ENCODE results near the gene IPCEF1. TPM values are rescaled to one million over a fixed set of nuclear protein-coding genes. Genes with fewer than 3 reads are reported as not detected.
A peak's percentile ranks its signal among the peaks of the same experiment; 100 is the strongest.

The IPCEF1 gene
- polyA plus RNA-seq, 1 donor (not counting 4 experiments of a cell fraction or from before 2014, with no cell fraction given), result 0.21 TPM

DNA sequence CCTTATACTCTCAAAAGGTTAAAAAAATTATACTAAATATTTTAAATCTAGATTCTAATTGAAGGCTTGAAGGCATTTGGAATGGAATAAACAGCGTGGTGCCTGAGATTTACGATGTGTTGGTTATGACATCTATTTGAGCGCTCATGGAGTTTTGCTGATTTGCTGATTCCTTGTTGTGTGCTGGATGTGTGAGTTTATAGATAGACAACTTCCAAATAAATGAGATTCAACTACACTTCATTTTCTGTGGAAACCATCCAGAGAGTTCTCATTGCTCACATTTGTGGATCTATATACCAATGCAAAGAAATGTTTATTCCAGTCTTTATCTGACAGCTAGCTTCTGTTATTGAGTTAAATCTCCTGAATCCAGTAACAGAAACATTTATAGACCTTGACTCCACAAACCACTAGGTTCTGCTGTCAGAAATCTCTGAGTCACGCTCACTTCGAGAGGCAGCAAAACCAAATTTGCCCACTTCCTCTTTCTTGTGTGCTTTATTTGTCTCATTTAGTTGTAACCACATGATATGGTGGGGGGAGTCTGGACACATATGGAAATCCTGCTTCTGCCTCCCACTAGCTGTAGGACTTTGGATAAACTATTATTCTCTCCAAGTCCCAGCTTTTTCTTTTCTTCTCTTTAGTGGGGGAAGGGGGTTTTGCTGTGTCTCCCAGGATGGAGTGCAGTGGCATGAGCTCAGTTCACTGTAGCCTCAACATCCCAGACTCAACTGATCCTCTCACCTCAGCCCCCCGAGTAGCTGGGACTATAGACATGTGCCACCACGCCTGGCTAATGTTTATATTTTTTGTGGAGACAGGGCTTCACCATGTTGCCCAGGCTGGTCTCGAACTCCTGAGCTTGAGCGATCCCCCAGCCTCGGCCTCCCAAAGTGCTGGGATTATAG lies 54.5 kb downstream of the IPCEF1 start:
- H3K4me3 ChIP-seq (ENCODE audit: control insufficient read depth in 2 of 3, extremely low read depth in 1 of 3, insufficient read depth in 2 of 3, low read depth in 1 of 3, low read length in 3 of 3), result no peak overlapping the region
- no peak for TF ChIP-seq EZH2 (IDR thresholded peaks at IDR 0.05; ENCODE audit: low read length)
- TF ChIP-seq, protein P1, sequence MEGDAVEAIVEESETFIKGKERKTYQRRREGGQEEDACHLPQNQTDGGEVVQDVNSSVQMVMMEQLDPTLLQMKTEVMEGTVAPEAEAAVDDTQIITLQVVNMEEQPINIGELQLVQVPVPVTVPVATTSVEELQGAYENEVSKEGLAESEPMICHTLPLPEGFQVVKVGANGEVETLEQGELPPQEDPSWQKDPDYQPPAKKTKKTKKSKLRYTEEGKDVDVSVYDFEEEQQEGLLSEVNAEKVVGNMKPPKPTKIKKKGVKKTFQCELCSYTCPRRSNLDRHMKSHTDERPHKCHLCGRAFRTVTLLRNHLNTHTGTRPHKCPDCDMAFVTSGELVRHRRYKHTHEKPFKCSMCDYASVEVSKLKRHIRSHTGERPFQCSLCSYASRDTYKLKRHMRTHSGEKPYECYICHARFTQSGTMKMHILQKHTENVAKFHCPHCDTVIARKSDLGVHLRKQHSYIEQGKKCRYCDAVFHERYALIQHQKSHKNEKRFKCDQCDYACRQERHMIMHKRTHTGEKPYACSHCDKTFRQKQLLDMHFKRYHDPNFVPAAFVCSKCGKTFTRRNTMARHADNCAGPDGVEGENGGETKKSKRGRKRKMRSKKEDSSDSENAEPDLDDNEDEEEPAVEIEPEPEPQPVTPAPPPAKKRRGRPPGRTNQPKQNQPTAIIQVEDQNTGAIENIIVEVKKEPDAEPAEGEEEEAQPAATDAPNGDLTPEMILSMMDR (optimal IDR thresholded peaks at IDR 0.05 in 1 of 3, IDR thresholded peaks at IDR 0.05 in 1 of 3, conservative IDR thresholded peaks at IDR 0.05 in 1 of 3; ENCODE audit: extremely low read depth in 1 of 3, insufficient read depth in 2 of 3, low read length in 3 of 3), result no peak
- no peak overlapping the region for H3K9ac ChIP-seq (ENCODE audit: control insufficient read depth, extremely low read depth, insufficient read depth, low read length)
- H3K4me1 ChIP-seq (ENCODE audit: control insufficient read depth, extremely low read depth, insufficient read depth, low read length), result peaks cover 2% of the 10 kb centered on the region
- no peak overlapping the region for H3K27ac ChIP-seq (ENCODE audit: control insufficient read depth, insufficient read depth, low read length)
- no peak overlapping the region for H2AFZ ChIP-seq (ENCODE audit: control insufficient read depth, low read length)
- no peaks in the 10 kb centered on the region for H3K9me1 ChIP-seq (ENCODE audit: control insufficient read depth, extremely low read depth, insufficient read depth, low read length)
- DNase-seq (ENCODE audit: low read depth, low spot score), result no peak
- dilution Hi-C loops (cut with MboI; ENCODE audit: extremely low pct_ligation_motif_present, low sequenced_read_pairs), result no loop called here
- H3K36me3 ChIP-seq (ENCODE audit: control insufficient read depth in 2 of 2, extremely low read depth in 1 of 2, insufficient read depth in 2 of 2, low read length in 2 of 2), result no peaks in the 10 kb centered on the region
- no peaks in the 10 kb centered on the region for H4K20me1 ChIP-seq (ENCODE audit: control insufficient read depth, extremely low read depth, insufficient read depth, low read length)
- FAIRE-seq, result no peak
- no peaks in the 10 kb centered on the region for H3K9me3 ChIP-seq (ENCODE audit: control insufficient read depth, low read depth, low read length)
- no peaks in the 10 kb centered on the region for H3K27me3 ChIP-seq (ENCODE audit: control insufficient read depth, extremely low read depth, insufficient read depth, low read length)
- H3K79me2 ChIP-seq (ENCODE audit: control insufficient read depth, insufficient read depth, low read length), result no peaks in the 10 kb centered on the region
- H3K4me2 ChIP-seq (ENCODE audit: control insufficient read depth, extremely low read depth, insufficient read depth, low read depth, low read length), result no peak overlapping the region

DNA sequence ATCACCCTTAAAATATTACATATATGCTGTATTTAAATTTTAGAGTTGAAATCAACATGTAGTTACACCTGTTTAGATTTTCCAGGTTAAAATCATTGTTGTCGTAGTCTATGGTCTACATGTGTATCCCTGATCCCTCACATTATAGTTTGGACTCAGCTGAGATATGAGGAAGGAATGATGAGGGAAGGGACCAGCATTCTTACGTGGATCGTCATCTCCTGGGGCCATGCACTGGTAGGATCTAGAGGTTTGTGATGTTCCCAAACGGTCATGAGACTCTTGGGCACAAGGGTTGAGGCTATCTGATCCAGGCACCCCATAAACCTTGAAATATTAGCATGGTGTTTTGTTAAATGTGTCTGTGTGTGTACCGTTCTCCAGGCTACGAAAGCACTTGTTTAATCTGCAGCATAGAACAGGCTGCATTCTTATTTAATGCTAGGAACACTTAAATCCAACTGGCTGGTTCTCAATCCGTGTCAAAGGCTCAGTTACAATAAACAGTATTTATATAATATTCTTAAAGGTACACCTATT lies 55.4 kb downstream of the IPCEF1 start:
- no peak overlapping the region for H3K4me2 ChIP-seq (ENCODE audit: control insufficient read depth, extremely low read depth, insufficient read depth, low read depth, low read length)
- H4K20me1 ChIP-seq (ENCODE audit: control insufficient read depth, extremely low read depth, insufficient read depth, low read length), result no peaks in the 10 kb centered on the region
- no peak overlapping the region for H3K4me3 ChIP-seq (ENCODE audit: control insufficient read depth in 2 of 3, extremely low read depth in 1 of 3, insufficient read depth in 2 of 3, low read depth in 1 of 3, low read length in 3 of 3)
- H2AFZ ChIP-seq (ENCODE audit: control insufficient read depth, low read length), result peak overlapping the region; percentile 19
- no peak overlapping the region for H3K27ac ChIP-seq (ENCODE audit: control insufficient read depth, insufficient read depth, low read length)
- dilution Hi-C loops (cut with MboI; ENCODE audit: extremely low pct_ligation_motif_present, low sequenced_read_pairs), result no loop called here
- FAIRE-seq (no peak), DNase-seq (ENCODE audit: low read depth, low spot score) (no peak)
- no peaks in the 10 kb centered on the region for H3K9me1 ChIP-seq (ENCODE audit: control insufficient read depth, extremely low read depth, insufficient read depth, low read length)
- no peak overlapping the region for H3K9ac ChIP-seq (ENCODE audit: control insufficient read depth, extremely low read depth, insufficient read depth, low read length)
- no peaks in the 10 kb centered on the region for H3K79me2 ChIP-seq (ENCODE audit: control insufficient read depth, insufficient read depth, low read length)
- H3K27me3 ChIP-seq (ENCODE audit: control insufficient read depth, extremely low read depth, insufficient read depth, low read length), result no peaks in the 10 kb centered on the region
- H3K4me1 ChIP-seq (ENCODE audit: control insufficient read depth, extremely low read depth, insufficient read depth, low read length), result peaks cover 2% of the 10 kb centered on the region
- H3K9me3 ChIP-seq (ENCODE audit: control insufficient read depth, low read depth, low read length), result no peaks in the 10 kb centered on the region
- TF ChIP-seq, protein P1 (optimal IDR thresholded peaks at IDR 0.05 in 1 of 3, IDR thresholded peaks at IDR 0.05 in 1 of 3, conservative IDR thresholded peaks at IDR 0.05 in 1 of 3; ENCODE audit: extremely low read depth in 1 of 3, insufficient read depth in 2 of 3, low read length in 3 of 3), result no peak
- TF ChIP-seq EZH2 (IDR thresholded peaks at IDR 0.05; ENCODE audit: low read length), result no peak
- H3K36me3 ChIP-seq (ENCODE audit: control insufficient read depth in 2 of 2, extremely low read depth in 1 of 2, insufficient read depth in 2 of 2, low read length in 2 of 2), result no peaks in the 10 kb centered on the region

Data from keratinocyte (primary cell).